Muscle layer of duodenum (tissue), 2 donors: ENCODE measurements around the gene GPC3.

Experiments used
- H3K27ac ChIP-seq: one replicate; pipeline ENCODE4 v1.7.0; 2013; ENCODE audit warnings: mild to moderate bottlenecking, low read length
- H3K27me3 ChIP-seq: one replicate; pipeline ENCODE4 v1.7.0; 2013; ENCODE audit warnings: low read depth, mild to moderate bottlenecking, control low read depth, low read length
- H3K36me3 ChIP-seq, 2 donors: one replicate each; pipeline ENCODE4 v1.7.0; 2013; ENCODE audit warnings: low read length in 2 of 2, control low read depth in 1 of 2, mild to moderate bottlenecking in 1 of 2; ENCODE audit not compliant: insufficient read depth in 2 of 2, control insufficient read depth in 1 of 2
- H3K4me1 ChIP-seq, 2 donors: one replicate each; pipeline ENCODE4 v1.7.0; 2013; ENCODE audit warnings: low read length in 2 of 2, mild to moderate bottlenecking in 2 of 2, control low read depth in 1 of 2, moderate library complexity in 1 of 2; ENCODE audit not compliant: insufficient read depth in 2 of 2, control insufficient read depth in 1 of 2
- H3K4me3 ChIP-seq, 2 donors: one replicate each; pipeline ENCODE4 v1.7.0; 2013; ENCODE audit warnings: low read length in 2 of 2, low read depth in 1 of 2, mild to moderate bottlenecking in 1 of 2
- H3K9me3 ChIP-seq, 2 donors: one replicate each; pipeline ENCODE4 v1.7.0; 2013; ENCODE audit warnings: low read length in 2 of 2, control low read depth in 1 of 2, mild to moderate bottlenecking in 1 of 2; ENCODE audit not compliant: control insufficient read depth in 1 of 2
- donor health status: healthy.

Gene GPC3

GRCh38 chrX:133980832-133981588 is 4.4 kb downstream of the GPC3 start:
- no peaks in the 10 kb centered on the region for H3K27me3 ChIP-seq
- H3K36me3 ChIP-seq = no peaks in the 10 kb centered on the region
- no peaks in the 10 kb centered on the region for H3K9me3 ChIP-seq
- H3K4me1 ChIP-seq = no peaks in the 10 kb centered on the region
- no peak overlapping the region for H3K4me3 ChIP-seq
- no peak overlapping the region for H3K27ac ChIP-seq

GRCh38 chrX:133980406-133980805 is 5.0 kb downstream of the GPC3 start:
- H3K4me1 ChIP-seq = no peaks in the 10 kb centered on the region
- H3K27me3 ChIP-seq = no peaks in the 10 kb centered on the region
- no peaks in the 10 kb centered on the region for H3K9me3 ChIP-seq
- no peaks in the 10 kb centered on the region for H3K36me3 ChIP-seq
- H3K4me3 ChIP-seq = no peak overlapping the region
- H3K27ac ChIP-seq = no peak overlapping the region

- H3K27me3 ChIP-seq = no peaks in the 10 kb centered on the region
- H3K27ac ChIP-seq = no peak overlapping the region
- H3K36me3 ChIP-seq = no peaks in the 10 kb centered on the region
- no peaks in the 10 kb centered on the region for H3K9me3 ChIP-seq
- no peak overlapping the region for H3K4me3 ChIP-seq
- H3K4me1 ChIP-seq = no peaks in the 10 kb centered on the region
Observed at GRCh38 chrX:133979641-133980230, 5.7 kb downstream of the GPC3 start.

DNA sequence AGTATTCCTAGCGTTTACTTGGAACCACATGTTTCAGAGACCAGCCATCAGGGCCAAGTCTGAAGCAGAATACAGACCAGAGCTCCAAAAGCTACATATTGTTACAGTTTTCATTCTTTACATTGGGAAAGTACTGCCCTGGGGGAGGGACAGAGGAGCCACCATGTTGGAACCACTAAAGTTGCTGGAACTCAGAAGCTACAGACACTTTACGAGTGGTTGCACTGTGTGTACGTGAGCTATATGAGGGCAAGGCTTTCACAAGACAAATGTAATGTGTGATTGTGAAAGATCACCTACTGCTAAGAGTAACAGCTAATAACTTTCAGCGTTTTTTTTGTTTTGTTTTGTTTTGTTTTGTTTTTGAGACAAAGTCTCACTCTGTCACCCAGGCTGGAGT is 11.7 kb downstream of the GPC3 start:
- H3K9me3 ChIP-seq = no peaks in the 10 kb centered on the region
- H3K27me3 ChIP-seq = no peaks in the 10 kb centered on the region
- H3K36me3 ChIP-seq = no peaks in the 10 kb centered on the region
- no peak overlapping the region for H3K4me3 ChIP-seq
- no peaks in the 10 kb centered on the region for H3K4me1 ChIP-seq
- H3K27ac ChIP-seq = no peak overlapping the region

DNA sequence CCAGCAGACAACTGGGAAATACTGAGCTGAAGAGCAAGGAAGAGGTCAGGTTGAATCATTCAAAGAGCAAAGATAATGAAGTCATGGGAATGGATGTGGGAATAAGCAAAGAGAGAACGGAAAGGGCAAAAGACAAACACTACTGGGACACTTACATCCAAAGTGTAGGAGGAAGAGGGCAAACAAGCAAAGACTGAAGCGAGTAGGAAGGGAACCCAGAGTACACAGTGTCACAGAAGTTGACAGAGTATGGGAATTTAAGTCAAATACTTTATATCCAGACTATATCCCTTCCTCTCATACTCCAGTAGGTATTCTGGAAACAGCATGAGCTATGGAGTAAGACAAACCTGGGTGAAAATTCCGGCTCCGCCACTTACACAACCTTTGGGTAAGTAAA is 12.5 kb downstream of the GPC3 start:
- no peaks in the 10 kb centered on the region for H3K4me1 ChIP-seq
- H3K27ac ChIP-seq = no peak overlapping the region
- no peaks in the 10 kb centered on the region for H3K36me3 ChIP-seq
- no peaks in the 10 kb centered on the region for H3K27me3 ChIP-seq
- no peaks in the 10 kb centered on the region for H3K9me3 ChIP-seq
- H3K4me3 ChIP-seq = no peak overlapping the region

- no peak overlapping the region for H3K27ac ChIP-seq
- H3K36me3 ChIP-seq = no peaks in the 10 kb centered on the region
- no peak overlapping the region for H3K4me3 ChIP-seq
- H3K4me1 ChIP-seq = no peaks in the 10 kb centered on the region
- H3K9me3 ChIP-seq = no peaks in the 10 kb centered on the region
- H3K27me3 ChIP-seq = no peaks in the 10 kb centered on the region
Observed at GRCh38 chrX:133971586-133971985, 13.8 kb downstream of the GPC3 start.

GRCh38 chrX:133970076-133970475 is 15.3 kb downstream of the GPC3 start:
- Histone ChIP-seq H3K36me3 (no peaks in the 10 kb centered on the region), H3K27ac (no peak overlapping the region), H3K27me3 (no peaks in the 10 kb centered on the region)

DNA sequence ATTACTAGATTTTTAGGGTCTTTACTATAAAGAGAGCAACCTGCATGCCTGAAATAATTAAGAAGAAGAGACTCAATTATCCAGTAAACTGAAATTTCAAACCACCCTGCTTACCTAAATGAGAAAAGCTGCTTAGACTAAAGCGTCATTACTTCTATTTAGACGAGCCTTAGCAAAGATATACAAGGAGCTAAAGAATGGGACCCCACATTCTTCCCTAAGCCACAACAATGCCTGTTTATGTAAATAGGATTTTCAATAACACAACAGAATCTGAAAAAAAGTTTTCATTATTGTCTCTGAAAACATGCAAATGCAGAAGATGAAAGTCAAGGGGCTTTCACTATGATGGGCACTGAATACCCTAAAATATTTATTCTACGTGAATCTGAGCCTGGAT is 16.2 kb downstream of the GPC3 start:
- Histone ChIP-seq H3K4me1 (no peaks in the 10 kb centered on the region), H3K9me3 (no peaks in the 10 kb centered on the region), H3K4me3 (no peak overlapping the region), H3K27me3 (no peaks in the 10 kb centered on the region), H3K27ac (no peak overlapping the region), H3K36me3 (no peaks in the 10 kb centered on the region)

More at GRCh38 chrX:133970076-133970475, 15.3 kb downstream of the GPC3 start:
- Histone ChIP-seq H3K4me1 (no peaks in the 10 kb centered on the region), H3K4me3 (no peak overlapping the region), H3K9me3 (no peaks in the 10 kb centered on the region)

DNA sequence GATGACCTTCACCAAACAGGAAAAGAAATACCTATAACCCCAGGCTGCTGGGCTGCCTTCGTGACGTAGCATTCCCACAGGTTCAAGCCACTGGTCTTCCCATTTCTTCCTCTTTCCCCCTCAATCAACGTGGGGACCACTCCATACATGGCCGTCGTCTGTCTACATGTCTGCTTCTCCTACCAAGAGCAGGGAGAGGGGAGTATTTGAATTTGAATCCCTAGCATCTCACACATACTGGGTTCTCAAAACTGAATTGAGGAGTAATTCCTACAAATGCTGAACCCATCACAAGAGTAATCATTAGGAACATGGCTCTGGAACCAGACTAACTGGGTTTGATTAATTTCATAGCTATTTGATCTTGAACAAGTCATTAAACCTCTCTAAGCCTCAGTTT is 17.3 kb downstream of the GPC3 start:
- Histone ChIP-seq H3K4me1 (no peaks in the 10 kb centered on the region), H3K4me3 (no peak overlapping the region), H3K27me3 (no peaks in the 10 kb centered on the region), H3K36me3 (no peaks in the 10 kb centered on the region), H3K27ac (no peak overlapping the region), H3K9me3 (no peaks in the 10 kb centered on the region)

DNA sequence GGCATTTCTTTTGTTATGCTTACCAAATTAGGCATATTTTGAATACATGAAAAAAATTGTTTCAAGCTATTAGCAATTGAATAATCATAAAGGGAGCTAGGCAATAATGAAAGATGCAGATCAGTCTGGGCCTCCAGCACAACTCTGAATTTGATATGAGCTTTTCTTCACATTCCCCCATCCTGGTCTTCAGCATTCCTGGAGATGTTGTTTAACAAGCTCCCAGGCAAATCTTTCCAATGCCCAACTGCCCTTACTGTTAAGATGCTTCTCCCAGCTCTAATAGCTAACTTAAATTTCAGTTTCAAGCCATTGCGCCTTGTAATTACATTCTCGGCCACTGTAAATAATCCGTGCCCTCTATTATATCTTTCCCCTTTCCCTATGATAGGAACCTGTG is 19.2 kb downstream of the GPC3 start:
- Histone ChIP-seq H3K27me3 (no peaks in the 10 kb centered on the region), H3K9me3 (no peaks in the 10 kb centered on the region), H3K27ac (no peak overlapping the region), H3K4me1 (no peaks in the 10 kb centered on the region), H3K36me3 (no peaks in the 10 kb centered on the region), H3K4me3 (no peak overlapping the region)

DNA sequence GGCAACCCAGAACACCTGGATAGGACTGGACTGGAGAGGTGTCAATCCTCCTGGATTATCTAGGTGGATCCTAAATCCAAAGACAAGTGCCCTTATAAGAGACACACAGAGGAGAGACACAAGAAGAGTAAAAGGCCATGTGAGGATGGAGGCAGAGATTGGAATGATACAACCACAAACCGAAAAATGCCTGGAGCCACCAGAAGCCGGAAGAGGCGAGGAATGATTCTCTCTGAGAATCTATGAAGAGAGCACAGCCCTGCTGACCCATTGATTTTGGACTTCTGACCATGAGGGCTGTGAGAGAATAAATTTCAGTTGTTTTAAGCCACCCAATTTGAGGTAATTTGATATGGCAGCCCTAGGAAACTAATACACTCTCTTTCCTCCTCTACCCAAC is 20.1 kb downstream of the GPC3 start:
- Histone ChIP-seq H3K4me1 (no peaks in the 10 kb centered on the region), H3K27me3 (no peaks in the 10 kb centered on the region), H3K36me3 (no peaks in the 10 kb centered on the region), H3K9me3 (no peaks in the 10 kb centered on the region), H3K4me3 (no peak overlapping the region), H3K27ac (no peak overlapping the region)

- Histone ChIP-seq H3K4me3 (no peak overlapping the region), H3K9me3 (no peaks in the 10 kb centered on the region), H3K4me1 (no peaks in the 10 kb centered on the region), H3K27me3 (no peaks in the 10 kb centered on the region), H3K36me3 (no peaks in the 10 kb centered on the region), H3K27ac (no peak overlapping the region)
Observed at GRCh38 chrX:133961046-133961445, 24.3 kb downstream of the GPC3 start.
